Measurements from ENCODE around the gene RASA3. TPM values are rescaled to one million over a fixed set of nuclear protein-coding genes. Genes with fewer than 3 reads are reported as not detected.

The RASA3 gene
- total RNA-seq, 2 donors from 2014 or later, result 6.3 to 12.0 TPM

DNA sequence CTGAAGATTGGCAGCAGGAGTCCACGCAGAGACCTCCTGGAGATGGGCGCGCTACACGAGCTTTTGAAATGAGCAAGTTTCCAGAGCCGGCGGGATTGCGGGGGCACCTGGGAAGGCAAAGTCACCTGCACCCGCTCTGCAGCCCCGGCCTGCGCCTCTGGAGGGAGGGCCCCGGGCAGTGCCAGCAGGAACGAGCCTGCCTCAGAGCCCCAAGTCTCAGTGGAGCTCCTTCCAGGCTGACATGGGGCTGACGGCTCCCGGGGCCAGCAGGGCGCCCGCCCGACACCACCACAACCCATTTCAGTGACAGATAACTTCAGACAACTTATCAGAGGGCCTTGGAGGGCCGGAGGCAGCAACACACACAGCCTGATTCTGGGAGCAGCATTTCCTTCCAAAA, 45.0 kb downstream of the RASA3 start:
- H3K27ac ChIP-seq (ENCODE audit: low read depth, low read length), result no peak overlapping the region
- 83 to 89% methylated on average over 2 to 18 of the region's 18 CpGs for WGBS, 2 experiments (ENCODE audit: insufficient coverage in 1 of 2, insufficient read length in 1 of 2)
- H3K27me3 Mint-ChIP-seq (ENCODE audit: insufficient read depth), result peaks cover 3% of the 10 kb centered on the region
- H3K9ac ChIP-seq (ENCODE audit: extremely low read depth, low read length, poor library complexity, severe bottlenecking), result no peak overlapping the region
- H3K36me3 Mint-ChIP-seq (ENCODE audit: low read depth), result peaks cover 9% of the 10 kb centered on the region
- no peak overlapping the region for H3K4me3 ChIP-seq (ENCODE audit: low read length)
- no peaks in the 10 kb centered on the region for H3K27me3 ChIP-seq (ENCODE audit: control insufficient read depth, insufficient read depth, low read length, poor library complexity, severe bottlenecking)
- H3K4me1 Mint-ChIP-seq, result peaks cover 7% of the 10 kb centered on the region
- no peak overlapping the region for H3K27ac Mint-ChIP-seq
- TF ChIP-seq, protein P1, sequence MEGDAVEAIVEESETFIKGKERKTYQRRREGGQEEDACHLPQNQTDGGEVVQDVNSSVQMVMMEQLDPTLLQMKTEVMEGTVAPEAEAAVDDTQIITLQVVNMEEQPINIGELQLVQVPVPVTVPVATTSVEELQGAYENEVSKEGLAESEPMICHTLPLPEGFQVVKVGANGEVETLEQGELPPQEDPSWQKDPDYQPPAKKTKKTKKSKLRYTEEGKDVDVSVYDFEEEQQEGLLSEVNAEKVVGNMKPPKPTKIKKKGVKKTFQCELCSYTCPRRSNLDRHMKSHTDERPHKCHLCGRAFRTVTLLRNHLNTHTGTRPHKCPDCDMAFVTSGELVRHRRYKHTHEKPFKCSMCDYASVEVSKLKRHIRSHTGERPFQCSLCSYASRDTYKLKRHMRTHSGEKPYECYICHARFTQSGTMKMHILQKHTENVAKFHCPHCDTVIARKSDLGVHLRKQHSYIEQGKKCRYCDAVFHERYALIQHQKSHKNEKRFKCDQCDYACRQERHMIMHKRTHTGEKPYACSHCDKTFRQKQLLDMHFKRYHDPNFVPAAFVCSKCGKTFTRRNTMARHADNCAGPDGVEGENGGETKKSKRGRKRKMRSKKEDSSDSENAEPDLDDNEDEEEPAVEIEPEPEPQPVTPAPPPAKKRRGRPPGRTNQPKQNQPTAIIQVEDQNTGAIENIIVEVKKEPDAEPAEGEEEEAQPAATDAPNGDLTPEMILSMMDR (conservative IDR thresholded peaks at IDR 0.05), result no peak
- H3K4me1 ChIP-seq (ENCODE audit: control insufficient read depth, insufficient read depth, low read length), result no peaks in the 10 kb centered on the region
- no peak overlapping the region for H3K4me3 Mint-ChIP-seq
- peak; percentile 58 for DNase-seq
- H3K36me3 ChIP-seq (ENCODE audit: control insufficient read depth, insufficient read depth, low read length), result no peaks in the 10 kb centered on the region
- H3K9me3 Mint-ChIP-seq, result peaks cover 31% of the 10 kb centered on the region
- H3K9me3 ChIP-seq (ENCODE audit: control insufficient read depth, low read length), result peaks cover 14% of the 10 kb centered on the region

- peak; percentile 42 for DNase-seq
- TF ChIP-seq, protein P1 (conservative IDR thresholded peaks at IDR 0.05), result no peak
- Histone ChIP-seq H3K36me3 (ENCODE audit: control insufficient read depth, insufficient read depth, low read length) (no peaks in the 10 kb centered on the region), H3K27ac (ENCODE audit: low read depth, low read length) (peak overlapping the region; percentile 79), H3K4me3 (ENCODE audit: low read length) (no peak overlapping the region), H3K4me1 (ENCODE audit: control insufficient read depth, insufficient read depth, low read length) (no peaks in the 10 kb centered on the region), H3K9ac (ENCODE audit: extremely low read depth, low read length, poor library complexity, severe bottlenecking) (no peak overlapping the region), H3K9me3 (ENCODE audit: control insufficient read depth, low read length) (no peaks in the 10 kb centered on the region), H3K27me3 (ENCODE audit: control insufficient read depth, insufficient read depth, low read length, poor library complexity, severe bottlenecking) (no peaks in the 10 kb centered on the region)
- Mint-ChIP-seq H3K9me3 (peaks cover 6% of the 10 kb centered on the region), H3K4me1 (peaks cover 5% of the 10 kb centered on the region), H3K27me3 (ENCODE audit: insufficient read depth) (no peaks in the 10 kb centered on the region), H3K4me3 (no peak overlapping the region), H3K27ac (no peak overlapping the region), H3K36me3 (ENCODE audit: low read depth) (peaks cover 12% of the 10 kb centered on the region)
- 84 to 90% methylated on average over 10 to 21 of the region's 23 CpGs for WGBS, 2 experiments (ENCODE audit: insufficient coverage in 1 of 2, insufficient read length in 1 of 2)
Observed at GRCh38 chr13:114082849-114083645, 49.4 kb downstream of the RASA3 start.

GRCh38 chr13:114081761-114082681, 50.4 kb downstream of the RASA3 start:
- H3K36me3 ChIP-seq (ENCODE audit: control insufficient read depth, insufficient read depth, low read length), result no peaks in the 10 kb centered on the region
- Mint-ChIP-seq H3K9me3 (peaks cover 6% of the 10 kb centered on the region), H3K4me1 (peaks cover 4% of the 10 kb centered on the region), H3K27ac (no peak overlapping the region), H3K36me3 (ENCODE audit: low read depth) (peaks cover 9% of the 10 kb centered on the region), H3K4me3 (no peak overlapping the region), H3K27me3 (ENCODE audit: insufficient read depth) (no peaks in the 10 kb centered on the region)
- 90 to 91% methylated on average over 27 to 30 of the region's 30 CpGs for WGBS, 2 experiments (ENCODE audit: insufficient coverage in 1 of 2, insufficient read length in 1 of 2)
- H3K27ac ChIP-seq (ENCODE audit: low read depth, low read length), result peak overlapping the region; percentile 79
- H3K4me3 ChIP-seq (ENCODE audit: low read length), result no peak overlapping the region
- TF ChIP-seq, protein P1 (conservative IDR thresholded peaks at IDR 0.05), result no peak
- DNase-seq, result peak; percentile 47
- H3K9ac ChIP-seq (ENCODE audit: extremely low read depth, low read length, poor library complexity, severe bottlenecking), result no peak overlapping the region
- H3K4me1 ChIP-seq (ENCODE audit: control insufficient read depth, insufficient read depth, low read length), result no peaks in the 10 kb centered on the region
- no peaks in the 10 kb centered on the region for H3K9me3 ChIP-seq (ENCODE audit: control insufficient read depth, low read length)
- H3K27me3 ChIP-seq (ENCODE audit: control insufficient read depth, insufficient read depth, low read length, poor library complexity, severe bottlenecking), result no peaks in the 10 kb centered on the region
